HG02885 (cell line): ENCODE data around the gene ATP5F1B.

ENCODE experiments used
- ATAC-seq: cut with Tn5 transposase; IDR thresholded peaks from one replicate; pipeline ENCODE4 v1.9.1; 2021; ENCODE audit warnings: mild to moderate bottlenecking; ENCODE audit not compliant: unreplicated experiment, poor library complexity

Gene ATP5F1B

GRCh38 chr12:56628671-56629458 is 16.9 kb downstream of the ATP5F1B start:
- ATAC-seq, result no peak

GRCh38 chr12:56626701-56627100 is 19.1 kb downstream of the ATP5F1B start:
- ATAC-seq, result no peak

GRCh38 chr12:56622535-56622934 is 23.2 kb downstream of the ATP5F1B start:
- ATAC-seq, result no peak

GRCh38 chr12:56616925-56617324 is 28.9 kb downstream of the ATP5F1B start:
- no peak for ATAC-seq

GRCh38 chr12:56616244-56616643 is 29.5 kb downstream of the ATP5F1B start:
- ATAC-seq, result no peak

GRCh38 chr12:56614627-56615026 is 31.2 kb downstream of the ATP5F1B start:
- ATAC-seq, result no peak

GRCh38 chr12:56604355-56604754 is 41.4 kb downstream of the ATP5F1B start:
- no peak for ATAC-seq

- ATAC-seq, result no peak
These were observed 43.5 kb downstream of the ATP5F1B start for GRCh38 chr12:56602239-56602638.

GRCh38 chr12:56601503-56601902 is 44.3 kb downstream of the ATP5F1B start:
- no peak for ATAC-seq

GRCh38 chr12:56600753-56601152 is 45.0 kb downstream of the ATP5F1B start:
- ATAC-seq, result no peak

GRCh38 chr12:56599797-56600196 is 46.0 kb downstream of the ATP5F1B start:
- ATAC-seq, result no peak

- no peak for ATAC-seq
These were observed 46.7 kb downstream of the ATP5F1B start for GRCh38 chr12:56599041-56599440.

GRCh38 chr12:56596815-56597214 is 49.0 kb downstream of the ATP5F1B start:
- ATAC-seq, result no peak

GRCh38 chr12:56593909-56594621 is 51.7 kb downstream of the ATP5F1B start:
- ATAC-seq, result peak; percentile 55

GRCh38 chr12:56591961-56592360 is 53.8 kb downstream of the ATP5F1B start:
- ATAC-seq, result no peak

GRCh38 chr12:56591126-56591525 is 54.7 kb downstream of the ATP5F1B start:
- ATAC-seq, result no peak

GRCh38 chr12:56590237-56590830 is 55.5 kb downstream of the ATP5F1B start:
- no peak for ATAC-seq

GRCh38 chr12:56589783-56590182 is 56.0 kb downstream of the ATP5F1B start:
- no peak for ATAC-seq
